ENCODE data around the gene SYK. TPM values are rescaled to one million over a fixed set of nuclear protein-coding genes. Genes with fewer than 3 reads are reported as not detected.

The SYK gene
- total RNA-seq, 1 experiment from 2014 or later, result 5.3 TPM

- no peaks in the 10 kb centered on the region for H3K4me1 ChIP-seq
- no peak for DNase-seq
- TF ChIP-seq CTCF (IDR thresholded peaks at IDR 0.05; ENCODE audit: insufficient read depth in 1 of 2, low read depth in 1 of 2, low read length in 1 of 2, severe bottlenecking in 1 of 2, unreplicated experiment in 1 of 2), result no peak
- Mint-ChIP-seq H3K27me3 (ENCODE audit: insufficient read depth, unreplicated experiment) (peaks cover 4% of the 10 kb centered on the region), H3K4me1 (ENCODE audit: low read depth, unreplicated experiment) (no peaks in the 10 kb centered on the region), H3K9me3 (ENCODE audit: unreplicated experiment) (no peaks in the 10 kb centered on the region), H3K27ac (ENCODE audit: unreplicated experiment) (no peak overlapping the region), H3K36me3 (ENCODE audit: insufficient read depth, unreplicated experiment) (no peaks in the 10 kb centered on the region), H3K4me3 (ENCODE audit: unreplicated experiment) (no peak overlapping the region)
- H3K36me3 ChIP-seq (ENCODE audit: control insufficient read depth, insufficient read depth, low read length), result no peaks in the 10 kb centered on the region
- no peaks in the 10 kb centered on the region for H3K9me3 ChIP-seq
- no peak overlapping the region for H3K4me3 ChIP-seq (ENCODE audit: low read depth, low read length)
- intact Hi-C loops (cut with micrococcal nuclease; ENCODE audit: unreplicated experiment), result no loop called here
- no peaks in the 10 kb centered on the region for H3K27me3 ChIP-seq (replicated peaks; ENCODE audit: control insufficient read depth, insufficient read depth, low read length)
- CTCF ChIA-PET, result no interaction called here
- POLR2A ChIA-PET, result no interaction called here
- BruUV-seq (replicated peaks), result no TSS peak
Observed at GRCh38 chr9:90793729-90794128, 7.9 kb upstream of the SYK start.

GRCh38 chr9:90795084-90795483 is 6.5 kb upstream of the SYK start:
- Histone ChIP-seq H3K9me3 (no peaks in the 10 kb centered on the region), H3K36me3 (ENCODE audit: control insufficient read depth, insufficient read depth, low read length) (no peaks in the 10 kb centered on the region), H3K4me3 (ENCODE audit: low read depth, low read length) (no peak overlapping the region), H3K4me1 (no peaks in the 10 kb centered on the region), H3K27me3 (replicated peaks; ENCODE audit: control insufficient read depth, insufficient read depth, low read length) (no peaks in the 10 kb centered on the region)
- POLR2A ChIA-PET, result no interaction called here
- Mint-ChIP-seq H3K4me3 (ENCODE audit: unreplicated experiment) (no peak overlapping the region), H3K36me3 (ENCODE audit: insufficient read depth, unreplicated experiment) (no peaks in the 10 kb centered on the region), H3K4me1 (ENCODE audit: low read depth, unreplicated experiment) (no peaks in the 10 kb centered on the region), H3K27ac (ENCODE audit: unreplicated experiment) (no peak overlapping the region), H3K9me3 (ENCODE audit: unreplicated experiment) (no peaks in the 10 kb centered on the region), H3K27me3 (ENCODE audit: insufficient read depth, unreplicated experiment) (peaks cover 4% of the 10 kb centered on the region)
- intact Hi-C loops (cut with micrococcal nuclease; ENCODE audit: unreplicated experiment), result no loop called here
- no peak for DNase-seq
- no peak for TF ChIP-seq CTCF (IDR thresholded peaks at IDR 0.05; ENCODE audit: insufficient read depth in 1 of 2, low read depth in 1 of 2, low read length in 1 of 2, severe bottlenecking in 1 of 2, unreplicated experiment in 1 of 2)
- BruUV-seq (replicated peaks), result no TSS peak
- CTCF ChIA-PET, result no interaction called here

GRCh38 chr9:90795871-90796317 is 5.7 kb upstream of the SYK start:
- no TSS peak for BruUV-seq (replicated peaks)
- no peaks in the 10 kb centered on the region for H3K27me3 ChIP-seq (replicated peaks; ENCODE audit: control insufficient read depth, insufficient read depth, low read length)
- H3K4me3 ChIP-seq (ENCODE audit: low read depth, low read length), result no peak overlapping the region
- ChIA-PET CTCF (no interaction called here), POLR2A (no interaction called here)
- Mint-ChIP-seq H3K27me3 (ENCODE audit: insufficient read depth, unreplicated experiment) (peaks cover 4% of the 10 kb centered on the region), H3K4me3 (ENCODE audit: unreplicated experiment) (no peak overlapping the region), H3K36me3 (ENCODE audit: insufficient read depth, unreplicated experiment) (no peaks in the 10 kb centered on the region), H3K27ac (ENCODE audit: unreplicated experiment) (no peak overlapping the region), H3K4me1 (ENCODE audit: low read depth, unreplicated experiment) (no peaks in the 10 kb centered on the region), H3K9me3 (ENCODE audit: unreplicated experiment) (no peaks in the 10 kb centered on the region)
- no peaks in the 10 kb centered on the region for H3K4me1 ChIP-seq
- no peaks in the 10 kb centered on the region for H3K9me3 ChIP-seq
- intact Hi-C loops (cut with micrococcal nuclease; ENCODE audit: unreplicated experiment), result no loop called here
- TF ChIP-seq CTCF (IDR thresholded peaks at IDR 0.05; ENCODE audit: insufficient read depth in 1 of 2, low read depth in 1 of 2, low read length in 1 of 2, severe bottlenecking in 1 of 2, unreplicated experiment in 1 of 2), result no peak
- H3K36me3 ChIP-seq (ENCODE audit: control insufficient read depth, insufficient read depth, low read length), result no peaks in the 10 kb centered on the region
- DNase-seq, result no peak

Measured in Caco-2 (cell line).